ENCODE results near the gene ANKRD62.

GRCh38 chr18:12099160-12099559 is 5.5 kb downstream of the ANKRD62 start:
- TF ChIP-seq CTCF (IDR thresholded peaks at IDR 0.05) (no peak), ZFX (IDR thresholded peaks at IDR 0.05; ENCODE audit: borderline replicate concordance) (no peak)

Measured in 22Rv1 (cell line).